Measurements from ENCODE around the gene KCNK13.

- TF ChIP-seq ESRRG (CRISPR knock-in tag; IDR thresholded peaks at IDR 0.05) (no peak), RARB (CRISPR knock-in tag; IDR thresholded peaks at IDR 0.05) (no peak)
Measured at GRCh38 chr14:90050271-90050670, 11.5 kb upstream of the KCNK13 start.
